HEK293 (cell line): ENCODE results near the gene LRP1B.
A peak's percentile ranks its signal among the peaks of the same experiment; 100 is the strongest.

Experiments
- CTCF ChIA-PET: fragments of 350-600 bp; formaldehyde crosslinking; extraction: SDS; loops from one replicate; lab custom pipeline; 2021; ENCODE audit warnings: antibody characterized with exemption; lab: Yijun Ruan, JAX
- POLR2A ChIA-PET: fragments of 300-600 bp; formaldehyde crosslinking; extraction: SDS; loops from one replicate; lab custom pipeline; 2020; ENCODE audit warnings: antibody characterized with exemption, inconsistent platforms; lab: Yijun Ruan, JAX
- H3K27ac ChIP-seq: fragments of 200-500 bp; sonication (Bioruptor generic); 2 replicates; pipeline ENCODE4 v1.5.1; 2014; ENCODE audit warnings: low read depth, low read length, control low read depth, inconsistent platforms; ENCODE audit errors: extremely low read depth
- H3K36me3 ChIP-seq, 2 experiments: fragments of 200-500 bp in 1 of 2; sonication (Bioruptor generic) in 1 of 2; 1 replicate in 1 of 2; 2 replicates in 1 of 2; pipeline ENCODE4 v1.5.1; 2014 to 2017; ENCODE audit warnings: inconsistent platforms in 2 of 2, low read length in 2 of 2; ENCODE audit not compliant: control insufficient read depth in 2 of 2, insufficient read depth in 1 of 2
- H3K4me1 ChIP-seq: fragments of 200-500 bp; sonication (Bioruptor generic); 2 replicates; pipeline ENCODE4 v1.5.1; 2014; ENCODE audit warnings: mild to moderate bottlenecking, low read length, inconsistent platforms; ENCODE audit not compliant: control insufficient read depth, insufficient read depth
- H3K4me3 ChIP-seq: 2 replicates; pipeline ENCODE4 v1.5.1; 2011; ENCODE audit warnings: low read depth, mild to moderate bottlenecking, control low read depth, low read length, moderate library complexity
- H3K9me3 ChIP-seq: fragments of 200-500 bp; sonication (Bioruptor generic); 2 replicates; pipeline ENCODE4 v1.5.1; 2014; ENCODE audit warnings: low read depth, low read length, inconsistent platforms; ENCODE audit not compliant: control insufficient read depth, insufficient read depth
- KLF1 ChIP-seq: fragments of 450-650 bp; formaldehyde crosslinking; IDR thresholded peaks from 2 replicates; pipeline ENCODE4 v1.5.1; 2016; ENCODE audit warnings: missing biosample characterization, missing genetic modification characterization
- KLF16 ChIP-seq: fragments of 450-650 bp; formaldehyde crosslinking; IDR thresholded peaks from 2 replicates; pipeline ENCODE4 v1.5.1; 2017; ENCODE audit warnings: missing biosample characterization, missing genetic modification characterization
- KLF9 ChIP-seq: fragments of 450-650 bp; formaldehyde crosslinking; IDR thresholded peaks from 2 replicates; pipeline ENCODE4 v1.5.1; 2016; ENCODE audit warnings: missing biosample characterization, missing genetic modification characterization, low read depth
- PRDM1 ChIP-seq: fragments of 450-650 bp; formaldehyde crosslinking; IDR thresholded peaks from 2 replicates; pipeline ENCODE4; 2016; ENCODE audit warnings: missing biosample characterization, missing genetic modification characterization
- SP7 ChIP-seq: fragments of 450-650 bp; formaldehyde crosslinking; IDR thresholded peaks from 2 replicates; pipeline ENCODE4 v1.5.1; 2016; ENCODE audit warnings: missing biosample characterization, missing genetic modification characterization
- ZBTB20 ChIP-seq: fragments of 450-650 bp; formaldehyde crosslinking; IDR thresholded peaks from 2 replicates; pipeline ENCODE4 v1.5.1; 2016; ENCODE audit warnings: missing biosample characterization, missing genetic modification characterization
- ZIC2 ChIP-seq: fragments of 450-650 bp; formaldehyde crosslinking; IDR thresholded peaks from 2 replicates; pipeline ENCODE4 v1.5.1; 2016; ENCODE audit warnings: missing biosample characterization, missing genetic modification characterization
- ZNF112 ChIP-seq: fragments of 450-650 bp; formaldehyde crosslinking; IDR thresholded peaks from 2 replicates; pipeline ENCODE4 v1.5.0; 2017; ENCODE audit warnings: missing biosample characterization, missing genetic modification characterization
- ZNF2 ChIP-seq: fragments of 450-650 bp; formaldehyde crosslinking; IDR thresholded peaks from 2 replicates; pipeline ENCODE4 v1.5.1; 2016; ENCODE audit warnings: missing biosample characterization, missing genetic modification characterization
- ZNF214 ChIP-seq: fragments of 450-650 bp; formaldehyde crosslinking; IDR thresholded peaks from 2 replicates; pipeline ENCODE4 v1.5.1; 2017; ENCODE audit warnings: missing biosample characterization, mild to moderate bottlenecking, missing genetic modification characterization, borderline replicate concordance
- ZNF23 ChIP-seq: fragments of 450-650 bp; formaldehyde crosslinking; IDR thresholded peaks from 2 replicates; pipeline ENCODE4 v1.5.1; 2016; ENCODE audit warnings: missing biosample characterization, missing genetic modification characterization, borderline replicate concordance
- ZNF302 ChIP-seq: fragments of 450-650 bp; formaldehyde crosslinking; IDR thresholded peaks from 2 replicates; pipeline ENCODE4 v1.5.1; 2016; ENCODE audit warnings: missing biosample characterization, missing genetic modification characterization, low read depth
- ZNF324 ChIP-seq: fragments of 450-650 bp; formaldehyde crosslinking; IDR thresholded peaks from 2 replicates; pipeline ENCODE4 v1.5.1; 2016; ENCODE audit warnings: missing biosample characterization, missing genetic modification characterization
- ZNF335 ChIP-seq: fragments of 450-650 bp; formaldehyde crosslinking; conservative IDR thresholded peaks from 2 replicates; pipeline ENCODE4 v1.5.1; 2016; ENCODE audit warnings: missing biosample characterization, missing genetic modification characterization
- ZNF560 ChIP-seq: fragments of 450-650 bp; formaldehyde crosslinking; IDR thresholded peaks from 2 replicates; pipeline ENCODE4 v1.5.1; 2017; ENCODE audit warnings: missing biosample characterization, missing genetic modification characterization, borderline replicate concordance
- ZNF561 ChIP-seq: fragments of 450-650 bp; IDR thresholded peaks from 2 replicates; pipeline ENCODE4 v1.5.1; 2018; ENCODE audit warnings: missing biosample characterization, missing genetic modification characterization, borderline replicate concordance
- ZNF624 ChIP-seq: fragments of 450-650 bp; formaldehyde crosslinking; IDR thresholded peaks from 2 replicates; pipeline ENCODE4 v1.5.1; 2017; ENCODE audit warnings: missing biosample characterization, missing genetic modification characterization
- ZNF677 ChIP-seq: fragments of 450-650 bp; IDR thresholded peaks from 2 replicates; pipeline ENCODE4 v1.5.0; 2018; ENCODE audit warnings: missing biosample characterization, mild to moderate bottlenecking, missing genetic modification characterization, moderate library complexity
- ZNF747 ChIP-seq: fragments of 450-650 bp; formaldehyde crosslinking; IDR thresholded peaks from 2 replicates; pipeline ENCODE4 v1.5.1; 2016; ENCODE audit warnings: missing biosample characterization, missing genetic modification characterization
- ZNF768 ChIP-seq: fragments of 450-650 bp; formaldehyde crosslinking; IDR thresholded peaks from 2 replicates; pipeline ENCODE4 v1.5.1; 2018; ENCODE audit warnings: missing biosample characterization, mild to moderate bottlenecking, missing genetic modification characterization
- ZNF791 ChIP-seq: fragments of 450-650 bp; formaldehyde crosslinking; IDR thresholded peaks from 2 replicates; pipeline ENCODE4 v1.5.1; 2016; ENCODE audit warnings: missing biosample characterization, missing genetic modification characterization
- ZSCAN23 ChIP-seq: fragments of 450-650 bp; formaldehyde crosslinking; IDR thresholded peaks from 2 replicates; pipeline ENCODE4 v1.5.1; 2016; ENCODE audit warnings: missing biosample characterization, missing genetic modification characterization
- TF ChIP-seq, protein P1 (sequence below): fragments of 450-650 bp; formaldehyde crosslinking; IDR thresholded peaks from 2 replicates; pipeline ENCODE4 v1.5.1; 2017; ENCODE audit warnings: missing biosample characterization, missing genetic modification characterization
- TF ChIP-seq, protein P2 (sequence below): fragments of 450-650 bp; formaldehyde crosslinking; IDR thresholded peaks from 2 replicates; pipeline ENCODE4 v1.5.0; 2017; ENCODE audit warnings: missing biosample characterization, missing genetic modification characterization, borderline replicate concordance
- TF ChIP-seq, protein P3 (sequence below): fragments of 450-650 bp; formaldehyde crosslinking; conservative IDR thresholded peaks from 2 replicates; pipeline ENCODE4 v1.5.1; 2016; ENCODE audit warnings: low read depth, missing biosample characterization, missing genetic modification characterization

LRP1B gene

DNA sequence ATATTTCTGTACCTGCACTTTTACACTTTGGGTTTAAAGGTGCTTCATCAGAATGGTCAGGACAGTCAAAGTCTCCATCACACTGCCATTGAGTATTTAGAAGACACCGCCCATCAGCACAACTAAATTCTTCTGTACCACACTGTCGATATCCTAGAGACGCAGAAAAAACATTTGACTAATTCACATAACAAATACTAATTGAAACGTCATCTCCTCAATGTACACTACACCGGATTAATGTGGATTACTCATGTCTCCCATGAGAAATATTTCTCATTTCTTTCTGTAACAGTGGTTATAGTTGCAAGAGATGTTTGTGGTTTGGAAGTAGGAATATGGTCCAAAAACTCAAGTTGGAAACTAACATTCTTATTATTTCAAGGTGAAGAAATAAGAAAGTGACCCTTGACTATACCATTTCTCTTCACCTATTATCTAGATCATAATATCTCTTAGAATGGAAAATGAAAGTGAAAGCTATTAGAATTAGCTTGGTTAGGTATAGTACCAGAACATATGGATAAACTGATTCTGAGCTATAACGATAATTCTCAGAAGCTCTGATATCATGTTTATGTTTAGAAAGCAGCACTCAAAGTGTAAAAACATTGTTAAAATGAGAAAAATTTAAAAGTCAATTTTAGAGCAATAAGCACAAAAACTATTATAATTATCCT, 1627.7 kb downstream of the LRP1B start (continued):
- TF ChIP-seq KLF16 (no peak), ZNF747 (tag by site-specific recombination) (no peak), ZNF335 (no peak)

DNA sequence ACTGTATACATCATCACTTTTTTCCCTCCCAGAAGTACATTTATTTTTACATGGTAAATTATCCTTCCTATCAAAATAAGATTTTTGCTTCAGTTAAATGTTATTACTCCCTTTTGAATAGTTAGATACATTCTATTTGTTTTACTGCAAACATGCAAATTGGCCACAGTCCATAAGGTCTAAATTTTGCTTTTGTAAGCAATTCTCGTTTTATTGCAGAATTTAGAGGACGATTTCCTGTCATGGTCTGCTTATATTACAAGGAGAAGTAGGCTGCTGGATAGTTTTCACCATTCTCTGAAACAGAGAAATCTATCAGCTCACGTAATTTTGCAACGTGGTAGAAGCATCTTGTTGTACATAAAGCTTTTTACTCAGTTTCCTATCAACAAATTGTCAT, 1632.5 kb downstream of the LRP1B start:
- POLR2A ChIA-PET = no interaction called here
- H3K9me3 ChIP-seq = no peaks in the 10 kb centered on the region
- TF ChIP-seq ZNF677 (tag by site-specific recombination) (no peak), SP7 (tag by site-specific recombination) (no peak), ZNF768 (tag by site-specific recombination) (no peak), ZNF112 (no peak), ZNF791 (tag by site-specific recombination) (no peak), ZNF561 (no peak), ZNF23 (tag by site-specific recombination) (no peak), ZNF624 (tag by site-specific recombination) (no peak), ZNF560 (tag by site-specific recombination) (no peak), PRDM1 (tag by site-specific recombination) (no peak), ZNF302 (no peak), ZNF2 (tag by site-specific recombination) (no peak), ZSCAN23 (tag by site-specific recombination) (no peak), KLF9 (tag by site-specific recombination) (no peak), ZBTB20 (no peak), ZIC2 (tag by site-specific recombination) (no peak), ZNF324 (tag by site-specific recombination) (no peak), ZNF214 (tag by site-specific recombination) (no peak)
- TF ChIP-seq, protein P1, sequence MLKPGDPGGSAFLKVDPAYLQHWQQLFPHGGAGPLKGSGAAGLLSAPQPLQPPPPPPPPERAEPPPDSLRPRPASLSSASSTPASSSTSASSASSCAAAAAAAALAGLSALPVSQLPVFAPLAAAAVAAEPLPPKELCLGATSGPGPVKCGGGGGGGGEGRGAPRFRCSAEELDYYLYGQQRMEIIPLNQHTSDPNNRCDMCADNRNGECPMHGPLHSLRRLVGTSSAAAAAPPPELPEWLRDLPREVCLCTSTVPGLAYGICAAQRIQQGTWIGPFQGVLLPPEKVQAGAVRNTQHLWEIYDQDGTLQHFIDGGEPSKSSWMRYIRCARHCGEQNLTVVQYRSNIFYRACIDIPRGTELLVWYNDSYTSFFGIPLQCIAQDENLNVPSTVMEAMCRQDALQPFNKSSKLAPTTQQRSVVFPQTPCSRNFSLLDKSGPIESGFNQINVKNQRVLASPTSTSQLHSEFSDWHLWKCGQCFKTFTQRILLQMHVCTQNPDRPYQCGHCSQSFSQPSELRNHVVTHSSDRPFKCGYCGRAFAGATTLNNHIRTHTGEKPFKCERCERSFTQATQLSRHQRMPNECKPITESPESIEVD (tag by site-specific recombination) = no peak
- TF ChIP-seq, protein P2, sequence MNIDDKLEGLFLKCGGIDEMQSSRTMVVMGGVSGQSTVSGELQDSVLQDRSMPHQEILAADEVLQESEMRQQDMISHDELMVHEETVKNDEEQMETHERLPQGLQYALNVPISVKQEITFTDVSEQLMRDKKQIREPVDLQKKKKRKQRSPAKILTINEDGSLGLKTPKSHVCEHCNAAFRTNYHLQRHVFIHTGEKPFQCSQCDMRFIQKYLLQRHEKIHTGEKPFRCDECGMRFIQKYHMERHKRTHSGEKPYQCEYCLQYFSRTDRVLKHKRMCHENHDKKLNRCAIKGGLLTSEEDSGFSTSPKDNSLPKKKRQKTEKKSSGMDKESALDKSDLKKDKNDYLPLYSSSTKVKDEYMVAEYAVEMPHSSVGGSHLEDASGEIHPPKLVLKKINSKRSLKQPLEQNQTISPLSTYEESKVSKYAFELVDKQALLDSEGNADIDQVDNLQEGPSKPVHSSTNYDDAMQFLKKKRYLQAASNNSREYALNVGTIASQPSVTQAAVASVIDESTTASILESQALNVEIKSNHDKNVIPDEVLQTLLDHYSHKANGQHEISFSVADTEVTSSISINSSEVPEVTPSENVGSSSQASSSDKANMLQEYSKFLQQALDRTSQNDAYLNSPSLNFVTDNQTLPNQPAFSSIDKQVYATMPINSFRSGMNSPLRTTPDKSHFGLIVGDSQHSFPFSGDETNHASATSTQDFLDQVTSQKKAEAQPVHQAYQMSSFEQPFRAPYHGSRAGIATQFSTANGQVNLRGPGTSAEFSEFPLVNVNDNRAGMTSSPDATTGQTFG = no peak
- TF ChIP-seq, all 188 proteins: peak for 0
- H3K36me3 ChIP-seq = no peaks in the 10 kb centered on the region
- H3K4me1 ChIP-seq = peaks cover 3% of the 10 kb centered on the region; the same call in 1 of the 2 replicates
- H3K4me3 ChIP-seq = no peak overlapping the region
- no peak overlapping the region for H3K27ac ChIP-seq
- CTCF ChIA-PET = no interaction called here

DNA sequence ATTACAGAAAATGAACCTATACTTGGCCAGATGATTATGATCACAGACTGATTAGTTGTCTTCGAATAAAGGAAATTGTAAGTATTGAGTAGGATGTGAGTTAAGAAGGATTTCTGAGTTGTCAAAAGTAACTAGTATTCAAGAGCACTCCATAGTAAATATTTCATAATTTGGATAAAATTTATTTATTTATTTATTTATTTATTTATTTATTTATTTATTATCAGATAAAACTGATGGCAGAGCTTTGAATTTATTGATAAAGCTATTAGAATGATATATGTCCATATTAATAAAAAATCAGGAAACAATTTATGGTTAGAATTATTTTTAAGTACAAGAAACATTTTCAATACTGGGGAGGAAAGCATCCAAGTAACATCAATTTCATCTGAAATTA, 1634.1 kb downstream of the LRP1B start:
- no peak overlapping the region for H3K4me3 ChIP-seq
- H3K9me3 ChIP-seq = no peaks in the 10 kb centered on the region
- no peak overlapping the region for H3K27ac ChIP-seq
- peaks cover 3% of the 10 kb centered on the region; the same call in 1 of the 2 replicates for H3K4me1 ChIP-seq
- CTCF ChIA-PET = no interaction called here
- no peaks in the 10 kb centered on the region for H3K36me3 ChIP-seq
- POLR2A ChIA-PET = no interaction called here
- TF ChIP-seq PRDM1 (tag by site-specific recombination) (no peak), KLF1 (tag by site-specific recombination) (no peak)
- TF ChIP-seq, protein P3, sequence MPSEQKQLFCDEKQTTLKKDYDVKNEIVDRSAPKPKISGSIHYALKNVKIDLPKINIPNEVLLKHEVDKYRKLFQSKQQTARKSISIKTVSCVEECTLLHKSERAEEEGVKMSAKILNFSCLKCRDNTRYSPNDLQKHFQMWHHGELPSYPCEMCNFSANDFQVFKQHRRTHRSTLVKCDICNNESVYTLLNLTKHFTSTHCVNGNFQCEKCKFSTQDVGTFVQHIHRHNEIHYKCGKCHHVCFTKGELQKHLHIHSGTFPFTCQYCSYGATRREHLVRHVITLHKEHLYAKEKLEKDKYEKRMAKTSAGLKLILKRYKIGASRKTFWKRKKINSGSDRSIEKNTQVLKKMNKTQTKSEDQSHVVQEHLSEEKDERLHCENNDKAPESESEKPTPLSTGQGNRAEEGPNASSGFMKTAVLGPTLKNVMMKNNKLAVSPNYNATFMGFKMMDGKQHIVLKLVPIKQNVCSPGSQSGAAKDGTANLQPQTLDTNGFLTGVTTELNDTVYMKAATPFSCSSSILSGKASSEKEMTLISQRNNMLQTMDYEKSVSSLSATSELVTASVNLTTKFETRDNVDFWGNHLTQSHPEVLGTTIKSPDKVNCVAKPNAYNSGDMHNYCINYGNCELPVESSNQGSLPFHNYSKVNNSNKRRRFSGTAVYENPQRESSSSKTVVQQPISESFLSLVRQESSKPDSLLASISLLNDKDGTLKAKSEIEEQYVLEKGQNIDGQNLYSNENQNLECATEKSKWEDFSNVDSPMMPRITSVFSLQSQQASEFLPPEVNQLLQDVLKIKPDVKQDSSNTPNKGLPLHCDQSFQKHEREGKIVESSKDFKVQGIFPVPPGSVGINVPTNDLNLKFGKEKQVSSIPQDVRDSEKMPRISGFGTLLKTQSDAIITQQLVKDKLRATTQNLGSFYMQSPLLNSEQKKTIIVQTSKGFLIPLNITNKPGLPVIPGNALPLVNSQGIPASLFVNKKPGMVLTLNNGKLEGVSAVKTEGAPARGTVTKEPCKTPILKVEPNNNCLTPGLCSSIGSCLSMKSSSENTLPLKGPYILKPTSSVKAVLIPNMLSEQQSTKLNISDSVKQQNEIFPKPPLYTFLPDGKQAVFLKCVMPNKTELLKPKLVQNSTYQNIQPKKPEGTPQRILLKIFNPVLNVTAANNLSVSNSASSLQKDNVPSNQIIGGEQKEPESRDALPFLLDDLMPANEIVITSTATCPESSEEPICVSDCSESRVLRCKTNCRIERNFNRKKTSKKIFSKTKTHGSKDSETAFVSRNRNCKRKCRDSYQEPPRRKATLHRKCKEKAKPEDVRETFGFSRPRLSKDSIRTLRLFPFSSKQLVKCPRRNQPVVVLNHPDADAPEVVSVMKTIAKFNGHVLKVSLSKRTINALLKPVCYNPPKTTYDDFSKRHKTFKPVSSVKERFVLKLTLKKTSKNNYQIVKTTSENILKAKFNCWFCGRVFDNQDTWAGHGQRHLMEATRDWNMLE (tag by site-specific recombination) = peak; percentile 51; the same call in 1 of the 2 replicates
